ENCODE results near the gene EFCAB7. TPM values are rescaled to one million over a fixed set of nuclear protein-coding genes. Genes with fewer than 3 reads are reported as not detected.

EFCAB7 gene, protein sequence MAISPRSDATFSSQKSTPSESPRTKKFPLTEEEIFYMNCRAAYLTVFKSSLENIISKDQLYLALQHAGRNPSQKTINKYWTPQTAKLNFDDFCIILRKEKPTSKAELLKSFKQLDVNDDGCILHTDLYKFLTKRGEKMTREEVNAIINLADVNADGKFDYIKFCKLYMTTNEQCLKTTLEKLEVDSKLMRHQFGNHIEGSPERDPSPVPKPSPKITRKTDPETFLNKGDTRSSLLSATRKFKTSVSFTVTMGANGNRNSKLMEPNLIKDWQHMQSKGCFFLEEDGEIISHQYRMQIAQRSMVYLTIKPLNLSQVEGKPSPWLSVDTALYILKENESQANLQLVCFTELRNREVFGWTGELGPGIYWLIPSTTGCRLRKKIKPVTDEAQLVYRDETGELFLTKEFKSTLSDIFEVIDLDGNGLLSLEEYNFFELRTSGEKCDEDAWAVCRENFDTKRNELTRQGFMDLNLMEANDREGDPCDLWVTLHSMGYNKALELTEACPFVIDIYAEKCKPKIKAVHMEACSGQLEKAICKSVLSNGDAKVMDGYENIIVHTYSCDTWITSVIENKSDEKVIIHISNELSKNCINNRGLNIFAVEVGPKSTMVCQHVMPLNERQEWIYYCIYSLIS
- 2.0 TPM for polyA plus RNA-seq (2012; ENCODE audit: insufficient read depth, insufficient read length, low read depth)

- no peaks in the 10 kb centered on the region for H3K9me3 ChIP-seq
- TF ChIP-seq, protein P1, sequence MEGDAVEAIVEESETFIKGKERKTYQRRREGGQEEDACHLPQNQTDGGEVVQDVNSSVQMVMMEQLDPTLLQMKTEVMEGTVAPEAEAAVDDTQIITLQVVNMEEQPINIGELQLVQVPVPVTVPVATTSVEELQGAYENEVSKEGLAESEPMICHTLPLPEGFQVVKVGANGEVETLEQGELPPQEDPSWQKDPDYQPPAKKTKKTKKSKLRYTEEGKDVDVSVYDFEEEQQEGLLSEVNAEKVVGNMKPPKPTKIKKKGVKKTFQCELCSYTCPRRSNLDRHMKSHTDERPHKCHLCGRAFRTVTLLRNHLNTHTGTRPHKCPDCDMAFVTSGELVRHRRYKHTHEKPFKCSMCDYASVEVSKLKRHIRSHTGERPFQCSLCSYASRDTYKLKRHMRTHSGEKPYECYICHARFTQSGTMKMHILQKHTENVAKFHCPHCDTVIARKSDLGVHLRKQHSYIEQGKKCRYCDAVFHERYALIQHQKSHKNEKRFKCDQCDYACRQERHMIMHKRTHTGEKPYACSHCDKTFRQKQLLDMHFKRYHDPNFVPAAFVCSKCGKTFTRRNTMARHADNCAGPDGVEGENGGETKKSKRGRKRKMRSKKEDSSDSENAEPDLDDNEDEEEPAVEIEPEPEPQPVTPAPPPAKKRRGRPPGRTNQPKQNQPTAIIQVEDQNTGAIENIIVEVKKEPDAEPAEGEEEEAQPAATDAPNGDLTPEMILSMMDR (IDR thresholded peaks at IDR 0.05; ENCODE audit: low read depth, low read length): no peak
- DNase-seq: peak; percentile 81
- no peaks in the 10 kb centered on the region for H3K36me3 ChIP-seq
- H3K27me3 ChIP-seq: no peaks in the 10 kb centered on the region
- peak within 1 kb of the TSS; percentile 87 for H3K4me3 ChIP-seq (ENCODE audit: low read depth, low read length)
- H3K4me1 ChIP-seq: no peaks in the 10 kb centered on the region
These were observed at the start of gene EFCAB7, which contains the start of gene ITGB3BP for GRCh38 chr1:63522891-63523728. Gene EFCAB7, plus strand, starts transcription at chr1:63523525. Its CDS starts 2,048 bp downstream, at chr1:63525573. Gene ITGB3BP, minus strand, starts transcription at chr1:63523225. Its CDS starts 92 bp downstream, at chr1:63523133.

GRCh38 chr1:63475761-63476160 is 47.6 kb upstream of the EFCAB7 start:
- DNase-seq: no peak
- Histone ChIP-seq H3K4me3 (ENCODE audit: low read depth, low read length) (no peak overlapping the region), H3K36me3 (no peaks in the 10 kb centered on the region), H3K9me3 (no peaks in the 10 kb centered on the region), H3K4me1 (no peaks in the 10 kb centered on the region), H3K27me3 (no peaks in the 10 kb centered on the region)
- TF ChIP-seq, protein P1 (IDR thresholded peaks at IDR 0.05; ENCODE audit: low read depth, low read length): no peak

GRCh38 chr1:63480057-63480456 is 43.3 kb upstream of the EFCAB7 start:
- Histone ChIP-seq H3K9me3 (no peaks in the 10 kb centered on the region), H3K27me3 (no peaks in the 10 kb centered on the region), H3K4me1 (no peaks in the 10 kb centered on the region), H3K36me3 (no peaks in the 10 kb centered on the region), H3K4me3 (ENCODE audit: low read depth, low read length) (no peak overlapping the region)
- TF ChIP-seq, protein P1 (IDR thresholded peaks at IDR 0.05; ENCODE audit: low read depth, low read length): no peak
- no peak for DNase-seq

GRCh38 chr1:63486629-63487028 is 36.7 kb upstream of the EFCAB7 start:
- Histone ChIP-seq H3K9me3 (no peaks in the 10 kb centered on the region), H3K4me1 (no peaks in the 10 kb centered on the region), H3K27me3 (no peaks in the 10 kb centered on the region), H3K36me3 (no peaks in the 10 kb centered on the region), H3K4me3 (ENCODE audit: low read depth, low read length) (no peak overlapping the region)
- DNase-seq: no peak
- TF ChIP-seq, protein P1 (IDR thresholded peaks at IDR 0.05; ENCODE audit: low read depth, low read length): no peak

DNA sequence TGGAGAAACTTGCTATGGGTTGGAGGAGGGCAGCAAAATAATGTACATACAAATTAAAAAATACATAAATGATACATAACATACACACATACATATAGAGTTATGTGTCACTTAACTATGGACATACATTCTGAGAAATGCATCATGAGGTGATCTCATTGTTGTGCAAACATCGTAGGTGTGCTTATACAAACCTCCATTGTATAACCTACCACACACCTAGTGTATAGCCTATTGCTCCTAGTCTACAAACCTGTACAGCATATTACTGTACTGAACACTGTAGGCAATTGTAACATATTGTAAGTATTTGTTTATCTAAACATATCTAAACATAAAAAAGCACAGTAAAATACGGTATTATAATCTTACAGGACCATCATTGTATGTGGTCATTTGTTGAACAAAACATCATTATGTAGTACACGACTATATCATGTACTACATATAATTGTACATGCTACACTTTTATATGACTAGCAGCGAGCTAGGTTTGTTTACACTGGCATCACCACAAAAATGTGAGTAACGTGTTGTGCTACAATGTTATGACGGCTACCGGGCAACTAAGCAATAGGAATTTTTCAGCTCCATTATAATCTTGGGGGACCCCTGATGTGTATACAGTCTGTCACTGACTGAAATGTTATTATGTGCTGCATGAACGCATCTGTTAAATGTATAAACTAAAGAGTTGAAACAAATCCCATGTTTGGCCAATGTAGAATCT is 35.8 kb upstream of the EFCAB7 start:
- Histone ChIP-seq H3K36me3 (no peaks in the 10 kb centered on the region), H3K9me3 (no peaks in the 10 kb centered on the region), H3K4me1 (no peaks in the 10 kb centered on the region), H3K27me3 (no peaks in the 10 kb centered on the region), H3K4me3 (ENCODE audit: low read depth, low read length) (no peak overlapping the region)
- TF ChIP-seq, protein P1 (IDR thresholded peaks at IDR 0.05; ENCODE audit: low read depth, low read length): no peak
- no peak for DNase-seq

Measured in BE2C (cell line).